Liver (tissue), 9 donors: Measurements from ENCODE around the gene TNRC6B. TPM values are rescaled to one million over a fixed set of nuclear protein-coding genes. Genes with fewer than 3 reads are reported as not detected.

Experiments
- DNase-seq: peaks from one replicate; pipeline ENCODE4 v3.0.0-alpha.2; 2017; ENCODE audit warnings: low spot score
- H3K27ac ChIP-seq, 2 donors: one replicate each; pipeline ENCODE4 v1.7.0; 2013; ENCODE audit warnings: inconsistent platforms in 2 of 2, low read length in 2 of 2, control low read depth in 1 of 2, low read depth in 1 of 2, mild to moderate bottlenecking in 1 of 2
- H3K27me3 ChIP-seq, 4 donors: one replicate each; pipeline versions ENCODE4 v1.6.1 to v1.7.0; 2013; ENCODE audit warnings: low read length in 3 of 4, inconsistent platforms in 1 of 4, mild to moderate bottlenecking in 1 of 4, moderate library complexity in 1 of 4; ENCODE audit not compliant: control insufficient read depth in 4 of 4, insufficient read depth in 4 of 4
- H3K36me3 ChIP-seq, 4 donors: one replicate each; pipeline versions ENCODE4 v1.6.1 to v1.7.0; 2013; ENCODE audit warnings: low read length in 3 of 4, mild to moderate bottlenecking in 3 of 4, low read depth in 1 of 4, moderate library complexity in 1 of 4; ENCODE audit not compliant: control insufficient read depth in 4 of 4, insufficient read depth in 3 of 4
- H3K4me1 ChIP-seq, 4 donors: one replicate each; pipeline versions ENCODE4 v1.6.1 to v1.7.0; 2013; ENCODE audit warnings: low read length in 3 of 4, mild to moderate bottlenecking in 3 of 4, moderate library complexity in 1 of 4; ENCODE audit not compliant: control insufficient read depth in 4 of 4, insufficient read depth in 4 of 4
- H3K4me3 ChIP-seq, 3 donors: one replicate each; pipeline versions ENCODE4 v1.6.1 to v1.7.0; 2013; ENCODE audit warnings: low read length in 3 of 3, control low read depth in 1 of 3, low read depth in 1 of 3, mild to moderate bottlenecking in 1 of 3
- H3K9ac ChIP-seq, 2 donors: one replicate each; pipeline ENCODE4 v1.7.0; 2013; ENCODE audit warnings: low read length in 2 of 2, mild to moderate bottlenecking in 2 of 2, moderate library complexity in 2 of 2, control low read depth in 1 of 2, low read depth in 1 of 2
- H3K9me3 ChIP-seq, 4 donors: one replicate each; pipeline versions ENCODE4 v1.6.1 to v1.7.0; 2013; ENCODE audit warnings: low read length in 3 of 4; ENCODE audit not compliant: control insufficient read depth in 4 of 4
- FOXA2 ChIP-seq: IDR thresholded peaks from 2 replicates; pipeline ENCODE4 v1.6.1; 2016; ENCODE audit warnings: antibody characterized with exemption
- GABPA ChIP-seq, 2 donors: IDR thresholded peaks in 1 of 2; conservative IDR thresholded peaks in 1 of 2; 2 replicates each; pipeline ENCODE4 v1.6.1; 2016; ENCODE audit warnings: antibody characterized with exemption in 2 of 2, mild to moderate bottlenecking in 1 of 2, moderate library complexity in 1 of 2
- HNF4A ChIP-seq, 2 donors: conservative IDR thresholded peaks; 2 replicates each; pipeline ENCODE4 v1.6.1; 2016; ENCODE audit warnings: antibody characterized with exemption in 2 of 2, mild to moderate bottlenecking in 2 of 2
- HNF4G ChIP-seq: IDR thresholded peaks from 2 replicates; pipeline ENCODE4 v1.6.1; 2016; ENCODE audit warnings: antibody characterized with exemption
- JUND ChIP-seq, 2 donors: IDR thresholded peaks; 2 replicates each; pipeline ENCODE4 v1.6.1; 2016; ENCODE audit warnings: antibody characterized with exemption in 2 of 2
- NR2F2 ChIP-seq: IDR thresholded peaks from 2 replicates; pipeline ENCODE4 v1.6.1; 2016; ENCODE audit warnings: antibody characterized with exemption
- RAD21 ChIP-seq, 2 donors: IDR thresholded peaks; 2 replicates each; pipeline ENCODE4 v1.6.1; 2016; ENCODE audit warnings: antibody characterized with exemption in 2 of 2, mild to moderate bottlenecking in 2 of 2
- SP1 ChIP-seq: IDR thresholded peaks from 2 replicates; pipeline ENCODE4 v1.6.1; 2018; ENCODE audit warnings: antibody characterized with exemption, mild to moderate bottlenecking
- TAF1 ChIP-seq: conservative IDR thresholded peaks from 2 replicates; pipeline ENCODE4 v1.6.1; 2016; ENCODE audit warnings: antibody characterized with exemption, mild to moderate bottlenecking
- YY1 ChIP-seq: IDR thresholded peaks from 2 replicates; pipeline ENCODE4 v1.6.1; 2016; ENCODE audit warnings: antibody characterized with exemption, mild to moderate bottlenecking
- WGBS: extraction: QIAGEN DNeasy Blood & Tissue Kit; methylation state at CpG from one replicate; pipeline ENCODE4 v1.1.7; 2013; 5-methylcytosine and 5-hydroxymethylcytosine counted together
- polyA plus RNA-seq, 2 donors: library from polyadenylated mRNA; stranded (reverse) in 1 of 2; unstranded in 1 of 2; fragments of 200-250 nt in 1 of 2; fragments of >200 nt in 1 of 2; fragmentation: Nextera tagmentation in 1 of 2; extraction: Ambion mirVana in 1 of 2; gene quantifications; one replicate each; pipeline versions ENCODE4 v1.2.1 to v1.2.3, GENCODE V29; 2013 to 2015
- total RNA-seq, 2 donors: library from RNA; depleted of rRNA; stranded (reverse); fragments of >200 nt; gene quantifications; one replicate each; pipeline ENCODE4 v1.2.3, GENCODE V29; 2014
- TF ChIP-seq, protein P1 (sequence below): fragments of 150-350 bp; IDR thresholded peaks from 2 replicates; pipeline ENCODE4 v1.5.1; 2017; ENCODE audit warnings: improper control_type of control experiment, low read depth, low read length; ENCODE audit not compliant: missing input control
- TF ChIP-seq, protein P2 (sequence below): IDR thresholded peaks from 2 replicates; pipeline ENCODE4 v1.6.1; 2016; ENCODE audit warnings: antibody characterized with exemption, mild to moderate bottlenecking
- TF ChIP-seq, protein P3 (sequence below): IDR thresholded peaks from 2 replicates; pipeline ENCODE4 v1.6.1; 2016; ENCODE audit warnings: antibody characterized with exemption
- donor health status: healthy.
- donor health status: healthy.
- donor health status: healthy.
- donor health status: healthy.
- donor health status: healthy.

TNRC6B gene
- total and polyA plus RNA-seq, 4 donors, result 4.6 to 39.1 (median 26.4) TPM

DNA sequence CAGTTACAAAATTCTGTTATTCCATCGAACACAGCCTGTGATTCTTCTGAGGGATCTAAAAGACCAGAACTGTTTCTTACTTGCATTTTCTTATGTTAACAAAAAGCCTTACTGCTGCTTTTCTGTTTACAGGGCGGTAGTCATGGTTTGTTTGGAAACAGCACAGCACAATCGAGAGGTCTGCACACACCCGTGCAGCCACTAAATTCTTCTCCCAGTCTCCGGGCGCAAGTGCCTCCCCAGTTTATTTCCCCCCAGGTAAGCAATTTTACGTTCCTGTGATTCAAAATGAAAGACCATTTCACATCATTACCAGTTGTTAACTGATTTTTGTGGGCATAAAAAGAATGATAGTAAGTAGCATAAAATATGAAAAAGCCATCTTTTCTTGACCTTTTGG is 107.8 kb downstream of the TNRC6B start:
- no peak overlapping the region for H3K9ac ChIP-seq
- H3K4me1 ChIP-seq, result no peaks in the 10 kb centered on the region
- WGBS, result 92% methylated on average over 7 of the region's 7 CpGs
- TF ChIP-seq SP1 (no peak), HNF4A (conservative IDR thresholded peaks at IDR 0.05) (no peak), FOXA2 (no peak)
- TF ChIP-seq, protein P1, sequence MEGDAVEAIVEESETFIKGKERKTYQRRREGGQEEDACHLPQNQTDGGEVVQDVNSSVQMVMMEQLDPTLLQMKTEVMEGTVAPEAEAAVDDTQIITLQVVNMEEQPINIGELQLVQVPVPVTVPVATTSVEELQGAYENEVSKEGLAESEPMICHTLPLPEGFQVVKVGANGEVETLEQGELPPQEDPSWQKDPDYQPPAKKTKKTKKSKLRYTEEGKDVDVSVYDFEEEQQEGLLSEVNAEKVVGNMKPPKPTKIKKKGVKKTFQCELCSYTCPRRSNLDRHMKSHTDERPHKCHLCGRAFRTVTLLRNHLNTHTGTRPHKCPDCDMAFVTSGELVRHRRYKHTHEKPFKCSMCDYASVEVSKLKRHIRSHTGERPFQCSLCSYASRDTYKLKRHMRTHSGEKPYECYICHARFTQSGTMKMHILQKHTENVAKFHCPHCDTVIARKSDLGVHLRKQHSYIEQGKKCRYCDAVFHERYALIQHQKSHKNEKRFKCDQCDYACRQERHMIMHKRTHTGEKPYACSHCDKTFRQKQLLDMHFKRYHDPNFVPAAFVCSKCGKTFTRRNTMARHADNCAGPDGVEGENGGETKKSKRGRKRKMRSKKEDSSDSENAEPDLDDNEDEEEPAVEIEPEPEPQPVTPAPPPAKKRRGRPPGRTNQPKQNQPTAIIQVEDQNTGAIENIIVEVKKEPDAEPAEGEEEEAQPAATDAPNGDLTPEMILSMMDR, result no peak
- H3K27me3 ChIP-seq, result no peaks in the 10 kb centered on the region
- peaks cover 9 to 56% (median 46%) of the 10 kb centered on the region in 4 donors for H3K36me3 ChIP-seq
- no peak for DNase-seq
- no peak overlapping the region for H3K27ac ChIP-seq
- no peak overlapping the region for H3K4me3 ChIP-seq
- no peaks in the 10 kb centered on the region for H3K9me3 ChIP-seq

DNA sequence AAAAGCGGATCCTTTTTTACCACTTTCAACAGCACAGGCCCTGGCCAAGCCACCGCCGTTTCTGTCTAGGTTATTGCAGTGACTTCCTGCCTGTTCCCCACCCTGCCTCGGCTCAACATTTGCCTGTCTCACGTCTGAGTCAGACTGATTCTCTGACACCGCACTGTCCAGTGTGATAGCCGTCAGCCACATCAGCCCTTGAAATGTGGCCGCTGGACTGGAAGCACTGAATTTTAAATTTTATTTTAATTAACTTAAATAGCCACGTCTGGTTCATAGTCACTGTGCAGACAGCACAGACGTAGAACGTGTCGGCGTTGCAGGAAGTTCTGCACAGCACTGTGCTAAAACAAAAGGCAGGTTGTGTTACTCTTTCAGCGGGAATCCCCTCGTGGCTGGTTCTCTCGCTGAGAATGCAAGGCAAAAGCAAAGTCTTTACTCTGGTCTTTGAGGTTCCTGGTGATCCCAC is 112.3 kb downstream of the TNRC6B start:
- Histone ChIP-seq H3K4me3 (no peak overlapping the region), H3K36me3 (peaks cover 13 to 58% (median 47%) of the 10 kb centered on the region in 4 donors)
- no peak for DNase-seq

More for the DNA sequence above, 112.3 kb downstream of the TNRC6B start:
- Histone ChIP-seq H3K9ac (no peak overlapping the region), H3K27ac (no peak overlapping the region), H3K9me3 (no peaks in the 10 kb centered on the region), H3K4me1 (no peaks in the 10 kb centered on the region), H3K27me3 (no peaks in the 10 kb centered on the region)
- 78% methylated on average over 16 of the region's 16 CpGs for WGBS
- TF ChIP-seq SP1 (no peak), TAF1 (no peak), RAD21 (IDR thresholded peaks at IDR 0.05) (no peak), HNF4A (conservative IDR thresholded peaks at IDR 0.05) (no peak), GABPA (IDR thresholded peaks at IDR 0.05 in 1 of 2, conservative IDR thresholded peaks at IDR 0.05 in 1 of 2) (no peak), JUND (IDR thresholded peaks at IDR 0.05) (no peak), YY1 (no peak), NR2F2 (no peak), HNF4G (no peak), FOXA2 (no peak)
- TF ChIP-seq, protein P2, sequence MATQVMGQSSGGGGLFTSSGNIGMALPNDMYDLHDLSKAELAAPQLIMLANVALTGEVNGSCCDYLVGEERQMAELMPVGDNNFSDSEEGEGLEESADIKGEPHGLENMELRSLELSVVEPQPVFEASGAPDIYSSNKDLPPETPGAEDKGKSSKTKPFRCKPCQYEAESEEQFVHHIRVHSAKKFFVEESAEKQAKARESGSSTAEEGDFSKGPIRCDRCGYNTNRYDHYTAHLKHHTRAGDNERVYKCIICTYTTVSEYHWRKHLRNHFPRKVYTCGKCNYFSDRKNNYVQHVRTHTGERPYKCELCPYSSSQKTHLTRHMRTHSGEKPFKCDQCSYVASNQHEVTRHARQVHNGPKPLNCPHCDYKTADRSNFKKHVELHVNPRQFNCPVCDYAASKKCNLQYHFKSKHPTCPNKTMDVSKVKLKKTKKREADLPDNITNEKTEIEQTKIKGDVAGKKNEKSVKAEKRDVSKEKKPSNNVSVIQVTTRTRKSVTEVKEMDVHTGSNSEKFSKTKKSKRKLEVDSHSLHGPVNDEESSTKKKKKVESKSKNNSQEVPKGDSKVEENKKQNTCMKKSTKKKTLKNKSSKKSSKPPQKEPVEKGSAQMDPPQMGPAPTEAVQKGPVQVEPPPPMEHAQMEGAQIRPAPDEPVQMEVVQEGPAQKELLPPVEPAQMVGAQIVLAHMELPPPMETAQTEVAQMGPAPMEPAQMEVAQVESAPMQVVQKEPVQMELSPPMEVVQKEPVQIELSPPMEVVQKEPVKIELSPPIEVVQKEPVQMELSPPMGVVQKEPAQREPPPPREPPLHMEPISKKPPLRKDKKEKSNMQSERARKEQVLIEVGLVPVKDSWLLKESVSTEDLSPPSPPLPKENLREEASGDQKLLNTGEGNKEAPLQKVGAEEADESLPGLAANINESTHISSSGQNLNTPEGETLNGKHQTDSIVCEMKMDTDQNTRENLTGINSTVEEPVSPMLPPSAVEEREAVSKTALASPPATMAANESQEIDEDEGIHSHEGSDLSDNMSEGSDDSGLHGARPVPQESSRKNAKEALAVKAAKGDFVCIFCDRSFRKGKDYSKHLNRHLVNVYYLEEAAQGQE, result no peak
- TF ChIP-seq, protein P3, sequence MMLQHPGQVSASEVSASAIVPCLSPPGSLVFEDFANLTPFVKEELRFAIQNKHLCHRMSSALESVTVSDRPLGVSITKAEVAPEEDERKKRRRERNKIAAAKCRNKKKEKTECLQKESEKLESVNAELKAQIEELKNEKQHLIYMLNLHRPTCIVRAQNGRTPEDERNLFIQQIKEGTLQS, result no peak
- TF ChIP-seq, protein P1, result no peak
